GM19328 (cell line): ENCODE results near the gene CXCL6.

Experiments used
- ATAC-seq: cut with Tn5 transposase; IDR thresholded peaks from one replicate; pipeline ENCODE4 v1.9.1; 2021; ENCODE audit warnings: mild to moderate bottlenecking, moderate library complexity; ENCODE audit not compliant: unreplicated experiment

CXCL6 gene

DNA sequence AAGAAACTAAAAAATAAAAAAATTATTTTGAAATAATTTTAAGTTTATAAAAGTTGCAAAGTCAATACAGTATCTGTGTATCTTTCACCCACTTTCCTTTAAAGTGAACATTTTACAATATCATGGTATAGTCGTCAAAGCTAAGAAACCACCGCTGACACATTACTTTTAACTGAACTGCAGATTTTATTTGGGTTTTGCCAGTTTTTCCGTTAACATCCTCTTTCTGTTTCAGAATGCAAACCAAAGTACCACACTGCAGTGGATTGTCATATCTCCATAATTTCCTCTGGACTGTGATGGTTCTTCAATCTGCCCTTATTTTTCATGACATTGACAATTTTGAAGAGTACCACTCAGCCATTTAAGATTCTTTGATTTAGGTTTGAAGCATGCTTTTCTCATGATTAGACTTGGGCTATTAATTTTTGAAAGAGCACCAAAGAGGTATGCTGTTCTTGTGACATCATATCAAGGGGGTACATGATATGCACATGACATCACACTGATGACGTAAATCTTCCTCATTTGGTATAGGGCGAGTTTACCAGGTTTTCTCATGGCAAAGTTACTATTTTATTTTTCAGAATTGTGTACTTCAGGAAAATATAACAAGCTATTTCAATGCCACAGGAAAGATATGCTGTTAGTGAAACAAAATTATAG is 29.1 kb downstream of the CXCL6 start:
- no peak for ATAC-seq

DNA sequence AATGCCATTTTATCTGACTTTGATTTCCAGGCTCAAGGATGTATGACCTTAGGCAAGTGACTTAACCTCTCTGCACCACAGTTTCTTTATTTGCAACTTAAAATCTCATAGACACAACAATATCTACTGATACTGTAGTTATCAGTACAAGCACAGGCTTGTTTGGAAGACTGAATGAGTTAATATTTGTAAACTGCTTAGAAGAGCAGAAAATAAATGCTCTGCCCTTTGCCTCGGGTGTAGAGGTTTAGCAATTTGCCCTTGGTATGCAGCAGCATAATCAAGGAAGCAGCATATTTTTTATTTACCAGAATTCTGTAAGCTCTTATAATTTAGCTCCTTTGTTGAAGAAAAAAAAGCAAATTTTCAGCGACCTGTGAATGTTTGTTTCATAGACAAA is 29.8 kb downstream of the CXCL6 start:
- no peak for ATAC-seq

DNA sequence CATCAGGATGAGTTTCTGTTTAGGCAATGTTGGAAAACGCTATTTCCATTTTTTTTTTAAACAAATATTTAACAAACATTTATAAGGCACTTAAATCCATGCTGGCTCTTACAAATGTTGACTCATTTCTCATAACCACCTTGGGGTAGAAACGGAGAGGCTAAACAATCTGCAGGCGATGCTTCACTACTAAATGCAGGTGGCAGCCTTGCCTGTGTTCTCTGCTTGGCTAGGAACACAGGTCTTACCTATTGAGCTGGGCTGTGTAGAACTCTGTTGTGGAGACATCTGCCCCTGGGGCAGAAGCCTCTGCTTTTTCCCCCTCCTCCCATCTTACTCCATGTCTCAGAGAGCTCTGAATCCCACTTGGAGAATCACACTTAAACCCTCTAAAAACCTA is 31.3 kb downstream of the CXCL6 start:
- ATAC-seq, result no peak

DNA sequence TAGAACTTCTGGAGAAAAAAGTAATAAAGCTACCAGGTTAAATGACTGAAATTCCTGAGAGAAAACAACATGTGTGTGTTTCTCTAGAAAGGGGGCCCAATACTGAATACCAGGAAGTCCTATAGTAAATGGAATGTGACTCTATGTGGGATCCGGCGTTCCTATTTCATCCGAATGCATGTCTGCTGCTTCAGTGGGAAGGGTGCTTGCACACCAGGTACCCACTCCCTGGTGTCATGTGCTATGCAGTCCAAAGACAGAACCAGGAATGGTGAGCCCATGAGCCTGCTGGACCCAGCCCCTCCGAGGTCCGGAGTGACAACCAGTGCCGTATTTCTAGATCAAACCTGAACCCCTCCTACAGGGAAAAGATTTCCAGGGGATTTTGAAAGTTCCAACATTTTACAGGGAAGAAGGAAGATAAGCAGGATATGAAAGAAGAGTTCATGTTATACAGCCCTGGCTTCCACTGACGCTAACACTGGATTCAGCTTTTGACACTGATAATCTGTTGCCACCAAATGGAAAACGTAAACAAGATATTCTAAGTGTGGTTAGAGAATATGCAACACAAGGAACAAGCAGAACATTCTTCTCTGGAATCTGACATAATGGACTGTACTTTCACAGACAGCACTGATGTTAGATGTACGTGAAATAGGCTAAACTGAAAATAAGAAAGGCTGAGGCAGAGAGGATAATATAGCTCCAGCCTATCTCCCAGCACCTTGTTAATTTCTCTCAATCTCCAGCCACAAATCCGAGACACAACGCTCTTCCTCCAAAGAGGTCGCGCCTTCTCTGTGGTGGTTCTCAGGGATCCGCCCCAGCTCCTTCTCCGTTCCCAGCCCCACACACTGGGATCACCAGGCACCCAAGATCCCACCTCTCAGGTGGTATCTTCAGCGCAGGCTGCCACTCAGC is 32.0 kb downstream of the CXCL6 start:
- ATAC-seq, result no peak

DNA sequence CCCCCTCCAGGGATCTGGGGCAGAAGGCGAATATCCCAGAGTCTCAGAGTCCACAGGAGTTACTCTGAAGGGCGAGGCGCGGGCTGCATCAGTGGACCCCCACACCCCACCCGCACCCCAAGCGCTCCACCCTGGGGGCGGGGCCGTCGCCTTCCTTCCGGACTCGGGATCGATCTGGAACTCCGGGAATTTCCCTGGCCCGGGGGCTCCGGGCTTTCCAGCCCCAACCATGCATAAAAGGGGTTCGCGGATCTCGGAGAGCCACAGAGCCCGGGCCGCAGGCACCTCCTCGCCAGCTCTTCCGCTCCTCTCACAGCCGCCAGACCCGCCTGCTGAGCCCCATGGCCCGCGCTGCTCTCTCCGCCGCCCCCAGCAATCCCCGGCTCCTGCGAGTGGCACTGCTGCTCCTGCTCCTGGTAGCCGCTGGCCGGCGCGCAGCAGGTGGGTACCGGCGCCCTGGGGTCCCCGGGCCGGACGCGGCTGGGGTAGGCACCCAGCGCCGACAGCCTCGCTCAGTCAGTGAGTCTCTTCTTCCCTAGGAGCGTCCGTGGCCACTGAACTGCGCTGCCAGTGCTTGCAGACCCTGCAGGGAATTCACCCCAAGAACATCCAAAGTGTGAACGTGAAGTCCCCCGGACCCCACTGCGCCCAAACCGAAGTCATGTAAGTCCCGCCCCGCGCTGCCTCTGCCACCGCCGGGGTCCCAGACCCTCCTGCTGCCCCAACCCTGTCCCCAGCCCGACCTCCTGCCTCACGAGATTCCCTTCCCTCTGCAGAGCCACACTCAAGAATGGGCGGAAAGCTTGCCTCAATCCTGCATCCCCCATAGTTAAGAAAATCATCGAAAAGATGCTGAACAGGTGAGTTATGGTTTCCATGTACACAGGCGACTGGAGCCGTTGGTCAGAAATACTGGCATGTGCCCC is 32.9 kb downstream of the CXCL6 start, which contains the start of gene CXCL1:
Gene CXCL1, plus strand, starts transcription at position 264 of the 926 bp plus-strand sequence. Its CDS starts 78 bp downstream, at position 342.
- ATAC-seq, result no peak

DNA sequence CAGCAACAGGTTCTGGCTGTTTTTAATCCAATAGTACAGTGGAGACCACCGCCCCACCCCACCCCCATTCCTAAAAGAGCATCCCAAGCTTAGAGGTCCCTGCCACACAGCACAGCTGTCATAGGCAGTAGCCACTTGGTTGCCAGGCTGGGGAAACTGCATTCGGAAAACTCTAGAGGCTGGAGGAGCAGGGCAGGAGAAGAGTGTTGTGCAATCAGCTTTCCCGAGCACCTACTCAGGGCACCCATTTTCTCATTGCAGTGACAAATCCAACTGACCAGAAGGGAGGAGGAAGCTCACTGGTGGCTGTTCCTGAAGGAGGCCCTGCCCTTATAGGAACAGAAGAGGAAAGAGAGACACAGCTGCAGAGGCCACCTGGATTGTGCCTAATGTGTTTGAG is 33.8 kb downstream of the CXCL6 start:
- no peak for ATAC-seq

DNA sequence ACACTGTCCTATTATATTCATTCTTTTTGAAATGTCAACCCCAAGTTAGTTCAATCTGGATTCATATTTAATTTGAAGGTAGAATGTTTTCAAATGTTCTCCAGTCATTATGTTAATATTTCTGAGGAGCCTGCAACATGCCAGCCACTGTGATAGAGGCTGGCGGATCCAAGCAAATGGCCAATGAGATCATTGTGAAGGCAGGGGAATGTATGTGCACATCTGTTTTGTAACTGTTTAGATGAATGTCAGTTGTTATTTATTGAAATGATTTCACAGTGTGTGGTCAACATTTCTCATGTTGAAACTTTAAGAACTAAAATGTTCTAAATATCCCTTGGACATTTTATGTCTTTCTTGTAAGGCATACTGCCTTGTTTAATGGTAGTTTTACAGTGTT is 34.3 kb downstream of the CXCL6 start:
- ATAC-seq, result no peak

DNA sequence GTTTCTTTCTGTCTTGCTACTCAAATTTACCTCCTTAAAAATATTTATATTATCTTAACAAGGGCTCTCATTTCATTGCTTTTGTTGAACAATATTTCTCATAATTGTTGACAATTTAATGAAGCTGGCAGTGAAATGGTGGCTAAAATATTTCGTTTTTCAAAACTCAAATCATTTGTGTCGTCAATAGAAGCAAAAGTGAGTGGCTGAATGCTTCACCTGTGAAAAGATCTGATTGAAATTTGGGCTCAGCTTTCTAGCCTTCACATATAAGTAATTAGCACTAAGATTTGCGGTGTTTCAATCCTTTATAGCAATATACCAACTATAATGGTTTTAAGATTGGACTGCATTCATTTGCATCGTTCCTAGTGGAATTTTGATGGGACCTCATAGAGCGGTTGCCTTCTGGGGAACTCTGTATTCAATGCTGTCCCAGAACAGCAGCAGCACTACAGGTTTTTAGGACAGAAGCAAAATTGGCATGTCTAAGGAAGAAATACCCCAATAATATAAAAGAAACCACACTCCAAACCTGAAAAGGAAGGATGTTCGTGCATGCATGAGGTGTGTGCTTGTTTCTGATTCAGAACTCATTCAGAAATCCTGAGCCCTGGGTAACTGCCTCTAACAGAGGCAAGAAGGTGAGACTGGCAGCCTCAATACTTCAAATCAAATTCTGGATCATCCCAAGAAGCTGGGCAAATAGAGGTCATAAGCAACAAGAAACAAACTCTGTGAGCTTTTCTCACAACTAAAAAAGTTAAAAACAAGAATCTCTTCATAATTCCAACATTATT is 35.2 kb downstream of the CXCL6 start:
- ATAC-seq, result no peak

DNA sequence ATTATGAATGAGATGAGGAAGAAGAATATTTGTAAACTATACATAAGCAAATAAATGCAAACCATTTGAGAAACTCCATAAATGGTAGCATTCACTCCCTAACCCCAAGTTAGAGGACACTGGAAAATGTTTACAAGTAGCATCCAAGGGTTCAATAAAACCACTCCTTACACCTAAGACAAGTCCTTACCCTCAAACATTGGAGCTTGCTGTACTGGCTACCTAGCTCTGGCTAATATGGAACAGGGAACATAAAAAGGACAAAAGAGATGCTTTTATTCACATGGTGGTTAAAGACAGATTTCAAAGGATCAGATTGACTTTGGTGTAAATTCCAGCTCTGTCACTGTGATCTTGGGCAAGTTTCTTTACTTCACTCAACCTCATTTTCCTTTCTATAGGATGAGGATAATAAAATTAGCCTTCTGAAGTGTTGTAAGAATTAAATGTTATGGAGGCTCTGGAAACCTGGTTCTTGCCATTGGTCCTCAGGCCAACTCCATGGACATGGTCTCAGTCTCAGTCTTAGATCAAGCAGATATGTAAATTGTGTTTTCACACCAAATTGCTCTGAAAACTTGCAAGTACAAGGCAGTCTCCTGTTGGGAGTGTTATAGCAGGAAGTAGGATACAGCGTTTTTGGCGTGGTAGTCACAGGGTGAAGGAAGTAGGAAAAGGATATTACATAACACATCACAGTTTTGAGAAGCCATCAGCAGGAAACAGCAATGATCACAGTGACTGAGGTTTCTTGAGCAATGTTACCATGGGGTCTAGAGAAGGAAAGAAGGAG is 36.0 kb downstream of the CXCL6 start:
- ATAC-seq, result no peak

DNA sequence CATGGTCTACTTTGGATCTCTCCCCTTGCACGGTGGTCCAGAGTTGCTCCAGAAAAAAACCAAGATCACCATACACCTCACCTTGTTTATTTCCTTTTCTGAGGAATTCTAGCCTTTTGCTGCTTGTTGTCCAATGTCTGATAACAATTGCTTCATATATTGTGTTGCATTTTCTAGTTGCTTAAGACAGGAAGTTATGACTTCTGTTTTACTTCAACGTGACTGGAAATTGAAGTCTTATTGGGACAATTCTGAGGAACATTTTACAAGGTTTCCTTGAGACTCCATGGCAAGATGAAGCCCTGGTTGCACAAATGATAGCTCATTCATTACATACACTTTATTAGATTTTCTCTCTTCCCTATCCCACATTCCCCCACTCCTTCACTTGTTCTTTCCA is 37.9 kb downstream of the CXCL6 start:
- no peak for ATAC-seq

DNA sequence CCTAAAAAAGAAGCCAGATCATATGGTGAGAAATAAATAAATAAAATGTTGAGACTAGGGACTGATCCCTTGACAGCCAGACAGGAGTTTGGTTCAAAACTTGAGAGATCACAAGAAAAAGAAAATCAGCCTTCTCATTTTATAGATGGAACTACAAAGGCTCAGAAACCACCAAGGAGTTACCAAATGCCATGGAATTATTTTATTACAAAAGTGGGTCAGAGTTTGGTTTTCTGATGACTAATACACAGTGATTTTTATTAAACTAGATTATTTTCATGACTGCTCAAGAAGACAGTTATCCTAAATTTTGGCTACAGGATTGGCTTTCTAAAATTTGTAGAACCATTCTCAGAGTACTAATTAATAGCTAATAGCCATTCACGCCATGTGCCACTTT is 38.9 kb downstream of the CXCL6 start:
- no peak for ATAC-seq

DNA sequence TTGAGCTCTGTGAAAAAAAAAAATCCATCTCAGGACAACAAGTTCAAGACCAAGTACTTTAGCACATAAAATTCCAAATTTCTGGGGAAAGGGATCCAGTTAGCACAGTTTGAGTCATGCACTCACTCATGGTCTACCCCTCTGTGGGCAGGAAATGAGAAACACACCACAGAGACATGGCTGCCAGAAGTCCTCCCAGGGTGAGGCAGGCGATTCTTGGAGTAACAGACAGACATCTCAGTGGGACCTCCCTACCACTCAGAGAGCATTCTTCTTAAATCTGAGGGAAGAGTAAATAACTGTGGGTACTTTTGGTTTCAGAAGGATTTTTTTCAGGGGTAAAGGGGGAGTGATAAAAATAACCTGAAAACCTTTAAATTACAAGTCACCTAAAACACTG is 46.8 kb downstream of the CXCL6 start:
- ATAC-seq, result no peak

DNA sequence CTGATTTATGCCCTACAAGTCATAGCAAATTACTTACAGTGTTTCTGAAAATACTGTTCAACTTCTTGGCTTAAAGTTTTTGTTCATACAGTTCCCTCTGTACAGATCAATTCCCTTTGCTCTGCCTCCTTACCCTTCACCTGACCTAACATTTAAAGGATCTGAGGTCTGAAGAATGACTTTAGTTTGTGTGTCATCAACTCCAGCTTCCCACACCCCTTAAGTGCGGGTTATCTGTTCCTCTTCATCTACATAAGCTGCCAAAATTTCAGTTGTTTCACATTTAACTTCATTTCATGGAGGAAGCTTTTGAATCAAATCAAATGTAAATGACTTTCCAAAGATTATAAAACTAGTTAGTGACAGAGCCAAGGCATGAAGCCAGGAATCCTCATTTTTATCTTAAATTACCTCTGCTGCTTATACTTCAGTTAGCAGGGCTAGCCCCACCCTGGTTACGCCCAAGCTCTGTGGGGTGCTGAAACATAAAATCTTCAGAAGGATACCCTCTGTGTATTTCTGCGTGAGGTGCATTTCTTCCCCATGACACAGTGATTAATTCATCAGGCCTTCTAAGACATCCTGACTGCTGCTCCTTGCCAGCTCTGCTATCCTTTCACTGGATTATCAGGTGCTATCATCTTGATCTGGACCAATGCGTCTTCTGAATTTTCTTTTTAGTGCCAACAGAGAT is 49.2 kb downstream of the CXCL6 start:
- ATAC-seq, result no peak
